Measurements from ENCODE around the gene CIAO2A. TPM values are rescaled to one million over a fixed set of nuclear protein-coding genes. Genes with fewer than 3 reads are reported as not detected.
A peak's percentile ranks its signal among the peaks of the same experiment; 100 is the strongest.

CIAO2A gene
- total RNA-seq, 3 donors from 2014 or later = 42.6 to 71.8 (median 50.9) TPM

DNA sequence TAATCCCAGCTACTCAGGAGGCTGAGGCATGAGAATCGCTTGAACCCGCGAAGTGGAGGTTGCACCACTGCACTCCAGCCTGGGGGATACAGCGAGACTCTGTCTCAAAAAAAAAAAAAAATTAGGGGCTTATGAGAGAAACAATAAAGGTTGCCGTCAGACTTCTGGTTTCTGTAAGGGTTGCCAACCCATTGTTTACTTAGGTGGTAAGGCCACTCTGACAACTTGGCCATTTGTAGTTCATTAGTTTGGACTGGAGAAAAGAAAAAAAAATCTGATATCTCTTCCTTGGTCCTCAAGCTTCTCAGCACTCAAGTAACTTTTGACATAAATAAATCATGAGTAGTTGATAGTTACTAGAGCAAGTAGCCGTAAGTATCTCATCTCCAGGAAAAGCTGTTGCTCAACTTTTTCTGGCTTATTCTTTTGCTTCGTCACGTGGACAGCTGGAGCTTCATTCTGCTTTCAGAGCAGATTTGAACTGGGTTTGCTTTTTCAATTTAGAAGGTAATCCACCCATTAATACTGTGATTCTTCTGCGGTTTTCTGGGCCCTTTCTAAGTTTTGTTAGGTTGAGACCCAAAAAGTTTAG is 11.6 kb upstream of the CIAO2A start:
- H3K4me1 ChIP-seq = no peaks in the 10 kb centered on the region
- no peaks in the 10 kb centered on the region for H3K9me3 ChIP-seq
- H3K27ac ChIP-seq = peak overlapping the region; percentile 63 to 70
- intact Hi-C loops (cut with DNase I; ENCODE audit: low total_unique reads) = no loop called here
- H3K4me3 ChIP-seq = no peak overlapping the region
- no peak for DNase-seq (ENCODE audit: low spot score in 2 of 2)
- H3K27me3 ChIP-seq = no peaks in the 10 kb centered on the region
- no peaks in the 10 kb centered on the region for H3K36me3 ChIP-seq
- TF ChIP-seq, protein P1, sequence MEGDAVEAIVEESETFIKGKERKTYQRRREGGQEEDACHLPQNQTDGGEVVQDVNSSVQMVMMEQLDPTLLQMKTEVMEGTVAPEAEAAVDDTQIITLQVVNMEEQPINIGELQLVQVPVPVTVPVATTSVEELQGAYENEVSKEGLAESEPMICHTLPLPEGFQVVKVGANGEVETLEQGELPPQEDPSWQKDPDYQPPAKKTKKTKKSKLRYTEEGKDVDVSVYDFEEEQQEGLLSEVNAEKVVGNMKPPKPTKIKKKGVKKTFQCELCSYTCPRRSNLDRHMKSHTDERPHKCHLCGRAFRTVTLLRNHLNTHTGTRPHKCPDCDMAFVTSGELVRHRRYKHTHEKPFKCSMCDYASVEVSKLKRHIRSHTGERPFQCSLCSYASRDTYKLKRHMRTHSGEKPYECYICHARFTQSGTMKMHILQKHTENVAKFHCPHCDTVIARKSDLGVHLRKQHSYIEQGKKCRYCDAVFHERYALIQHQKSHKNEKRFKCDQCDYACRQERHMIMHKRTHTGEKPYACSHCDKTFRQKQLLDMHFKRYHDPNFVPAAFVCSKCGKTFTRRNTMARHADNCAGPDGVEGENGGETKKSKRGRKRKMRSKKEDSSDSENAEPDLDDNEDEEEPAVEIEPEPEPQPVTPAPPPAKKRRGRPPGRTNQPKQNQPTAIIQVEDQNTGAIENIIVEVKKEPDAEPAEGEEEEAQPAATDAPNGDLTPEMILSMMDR (IDR thresholded peaks at IDR 0.05) = no peak
- peak in 1 of 3 donors; percentile 14 for TF ChIP-seq POLR2AphosphoS5 (IDR thresholded peaks at IDR 0.05)

DNA sequence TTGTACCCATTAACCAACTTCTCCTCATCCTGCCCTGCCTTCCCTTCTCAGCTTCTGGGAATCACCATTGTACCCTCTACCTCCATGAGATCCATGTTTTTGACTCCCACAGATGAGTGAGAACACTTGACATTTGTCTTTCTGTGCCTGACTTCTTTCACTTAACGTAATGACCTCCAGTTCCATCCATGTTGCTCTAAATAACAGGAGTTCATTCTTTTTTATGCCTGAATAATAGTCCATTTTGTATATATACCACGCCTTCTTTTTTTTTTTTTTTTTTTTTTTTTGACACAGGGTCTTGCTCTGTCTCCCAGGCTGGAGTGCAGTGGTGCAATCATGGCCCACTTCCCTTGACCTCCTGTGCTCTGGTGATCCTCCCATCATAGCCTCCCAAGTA is 8.9 kb upstream of the CIAO2A start:
- Histone ChIP-seq H3K36me3 (no peaks in the 10 kb centered on the region), H3K27ac (no peak overlapping the region), H3K27me3 (no peaks in the 10 kb centered on the region), H3K4me1 (peaks cover 4 to 13% of the 10 kb centered on the region in 2 donors), H3K9me3 (no peaks in the 10 kb centered on the region), H3K4me3 (no peak overlapping the region)
- intact Hi-C loops (cut with DNase I; ENCODE audit: low total_unique reads) = no loop called here
- DNase-seq (ENCODE audit: low spot score in 2 of 2) = no peak
- TF ChIP-seq, protein P1 (IDR thresholded peaks at IDR 0.05) = no peak
- no peak for TF ChIP-seq POLR2AphosphoS5 (IDR thresholded peaks at IDR 0.05)
- no peak for TF ChIP-seq POLR2A (IDR thresholded peaks at IDR 0.05)

DNA sequence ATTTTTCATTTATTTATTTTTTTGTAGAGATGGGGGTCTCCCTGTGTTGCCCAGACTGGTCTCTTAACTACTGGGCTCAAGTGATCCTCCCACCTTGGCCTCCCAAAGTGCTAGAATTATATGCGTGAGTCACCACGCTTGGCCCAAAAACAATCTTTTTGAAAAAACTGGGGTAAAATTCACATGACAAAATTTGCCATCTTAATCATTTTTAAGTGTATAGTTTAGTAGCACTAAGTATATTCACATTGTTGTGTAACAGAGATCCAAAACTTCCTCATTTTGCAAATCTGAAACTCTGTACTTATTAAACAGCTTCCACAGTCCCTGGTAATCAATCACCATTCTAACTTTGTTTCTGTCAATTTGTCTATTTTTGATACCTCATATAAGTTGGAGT is 7.3 kb upstream of the CIAO2A start:
- Histone ChIP-seq H3K4me1 (peaks cover 7 to 18% of the 10 kb centered on the region in 2 donors), H3K4me3 (no peak overlapping the region), H3K27ac (peak overlapping the region in 1 of 2 donors; percentile 40), H3K36me3 (no peaks in the 10 kb centered on the region), H3K9me3 (no peaks in the 10 kb centered on the region), H3K27me3 (no peaks in the 10 kb centered on the region)
- intact Hi-C loops (cut with DNase I; ENCODE audit: low total_unique reads) = no loop called here
- DNase-seq (ENCODE audit: low spot score in 2 of 2) = no peak
- TF ChIP-seq POLR2AphosphoS5 (IDR thresholded peaks at IDR 0.05) = no peak
- TF ChIP-seq, protein P1 (IDR thresholded peaks at IDR 0.05) = no peak
- TF ChIP-seq POLR2A (IDR thresholded peaks at IDR 0.05) = no peak

DNA sequence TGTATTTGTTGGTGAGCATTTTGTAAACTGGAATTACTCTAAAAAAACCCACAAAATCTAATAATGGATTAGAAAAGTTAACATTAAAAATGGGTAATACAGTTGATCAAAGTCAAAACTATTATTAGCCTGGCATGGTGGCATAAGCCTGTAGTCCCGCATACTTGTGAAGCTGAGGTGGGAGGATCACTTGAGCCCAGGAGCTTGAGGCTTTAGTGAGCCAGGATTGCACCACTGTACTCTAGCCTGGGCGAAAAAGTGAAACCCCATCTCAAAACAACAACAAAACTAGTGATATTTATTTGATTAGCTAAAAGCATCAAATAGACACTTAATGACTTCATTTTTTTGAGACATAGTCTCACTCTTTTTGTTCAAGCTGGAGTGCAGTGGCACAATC is 5.7 kb upstream of the CIAO2A start:
- intact Hi-C loops (cut with DNase I; ENCODE audit: low total_unique reads) = no loop called here
- Histone ChIP-seq H3K4me3 (peak overlapping the region in 1 of 3 donors; percentile 10), H3K27me3 (no peaks in the 10 kb centered on the region), H3K9me3 (no peaks in the 10 kb centered on the region), H3K27ac (peak overlapping the region in 1 of 2 donors; percentile 10), H3K36me3 (no peaks in the 10 kb centered on the region), H3K4me1 (peaks cover 8 to 19% of the 10 kb centered on the region in 2 donors)
- no peak for DNase-seq (ENCODE audit: low spot score in 2 of 2)
- TF ChIP-seq POLR2AphosphoS5 (IDR thresholded peaks at IDR 0.05) (no peak), POLR2A (IDR thresholded peaks at IDR 0.05) (no peak)
- TF ChIP-seq, protein P1 (IDR thresholded peaks at IDR 0.05) = no peak

DNA sequence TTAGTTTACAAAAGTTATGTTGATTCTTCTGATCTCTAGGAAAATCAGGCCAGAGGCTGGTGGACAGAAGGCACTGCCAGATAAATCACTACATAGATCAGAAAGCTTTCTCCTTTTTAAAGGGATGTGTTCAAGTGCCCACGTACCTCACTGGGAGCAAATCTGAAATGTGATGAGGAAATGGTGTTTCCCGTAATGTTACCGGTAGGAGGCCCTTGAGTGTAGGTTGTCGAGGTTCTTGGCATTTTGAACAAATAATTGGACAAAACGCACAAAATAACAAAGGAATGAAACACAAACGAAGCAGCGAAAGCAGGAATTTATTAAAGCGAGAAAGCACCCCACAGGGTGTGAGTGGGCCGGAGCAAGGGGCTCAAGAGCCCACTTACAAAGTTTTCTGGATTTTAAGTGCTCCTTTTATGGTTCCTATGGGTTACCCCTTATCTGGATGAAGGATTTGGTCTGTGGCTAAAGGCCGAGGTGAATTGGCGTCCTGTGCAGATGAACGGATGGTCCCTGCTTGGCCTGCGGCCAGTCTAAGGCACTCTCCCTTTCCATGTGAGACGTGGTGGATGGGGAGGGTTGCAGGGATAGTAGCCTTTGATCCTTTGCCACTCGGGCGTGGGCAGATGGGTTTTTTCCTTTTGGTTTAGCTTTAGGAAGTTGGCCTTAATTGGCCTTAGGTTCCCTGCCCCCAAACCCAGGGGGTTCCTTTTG is 3.2 kb upstream of the CIAO2A start:
- H3K4me3 ChIP-seq = peak overlapping the region; percentile 90 to 97 (median 97)
- peak overlapping the region; percentile 94 to 95 for H3K27ac ChIP-seq
- H3K27me3 ChIP-seq = no peaks in the 10 kb centered on the region
- H3K36me3 ChIP-seq = no peaks in the 10 kb centered on the region
- no peak for DNase-seq (ENCODE audit: low spot score in 2 of 2)
- intact Hi-C loops (cut with DNase I; ENCODE audit: low total_unique reads) = no loop called here
- H3K9me3 ChIP-seq = no peaks in the 10 kb centered on the region
- peaks cover 9 to 21% of the 10 kb centered on the region in 2 donors for H3K4me1 ChIP-seq
- TF ChIP-seq POLR2A (IDR thresholded peaks at IDR 0.05) = no peak
- TF ChIP-seq POLR2AphosphoS5 (IDR thresholded peaks at IDR 0.05) = no peak
- TF ChIP-seq, protein P1 (IDR thresholded peaks at IDR 0.05) = no peak
